ENCODE measurements around the gene MCTP2.

Gene MCTP2

GRCh38 chr15:94524565-94524964 is 293.2 kb downstream of the MCTP2 start:
- no peak overlapping the region for H3K27ac ChIP-seq
- TF ChIP-seq CTCF (conservative IDR thresholded peaks at IDR 0.05) (no peak), ZFX (IDR thresholded peaks at IDR 0.05) (no peak)

- TF ChIP-seq ZFX (IDR thresholded peaks at IDR 0.05) (no peak), CTCF (conservative IDR thresholded peaks at IDR 0.05) (peak; percentile 78)
- H3K27ac ChIP-seq, result no peak overlapping the region
These were observed 294.8 kb downstream of the MCTP2 start for GRCh38 chr15:94526071-94526689.

DNA sequence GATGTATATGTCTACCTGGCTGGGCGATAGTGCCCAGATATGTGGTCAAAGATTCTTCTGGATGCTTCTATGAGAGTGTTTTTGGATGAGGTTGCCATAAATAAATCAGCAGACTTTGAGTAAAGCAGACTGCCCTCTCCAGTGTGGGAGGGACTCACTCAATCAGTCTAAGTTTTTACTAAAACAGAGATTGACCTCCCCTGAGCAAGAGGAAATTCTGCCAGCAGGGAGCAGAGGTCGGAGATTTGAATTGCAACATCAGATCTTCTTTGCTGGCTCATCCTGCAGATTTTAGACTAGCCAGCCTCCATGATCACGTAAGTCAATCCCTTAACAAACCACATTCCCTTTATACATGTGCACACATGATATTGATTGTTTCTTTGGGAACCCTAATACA is 300.9 kb downstream of the MCTP2 start:
- no peak for TF ChIP-seq ZFX (IDR thresholded peaks at IDR 0.05)
- TF ChIP-seq CTCF (conservative IDR thresholded peaks at IDR 0.05), result no peak
- H3K27ac ChIP-seq, result no peak overlapping the region

All from C4-2B (cell line).